ENCODE results near the gene PINK1. TPM values are rescaled to one million over a fixed set of nuclear protein-coding genes. Genes with fewer than 3 reads are reported as not detected.

Gene PINK1
- total and polyA plus RNA-seq, 2 of the 13 experiments (the other 11 are each of a cell fraction or from before 2014, with no cell fraction given), result 15.3 to 16.1 TPM

DNA sequence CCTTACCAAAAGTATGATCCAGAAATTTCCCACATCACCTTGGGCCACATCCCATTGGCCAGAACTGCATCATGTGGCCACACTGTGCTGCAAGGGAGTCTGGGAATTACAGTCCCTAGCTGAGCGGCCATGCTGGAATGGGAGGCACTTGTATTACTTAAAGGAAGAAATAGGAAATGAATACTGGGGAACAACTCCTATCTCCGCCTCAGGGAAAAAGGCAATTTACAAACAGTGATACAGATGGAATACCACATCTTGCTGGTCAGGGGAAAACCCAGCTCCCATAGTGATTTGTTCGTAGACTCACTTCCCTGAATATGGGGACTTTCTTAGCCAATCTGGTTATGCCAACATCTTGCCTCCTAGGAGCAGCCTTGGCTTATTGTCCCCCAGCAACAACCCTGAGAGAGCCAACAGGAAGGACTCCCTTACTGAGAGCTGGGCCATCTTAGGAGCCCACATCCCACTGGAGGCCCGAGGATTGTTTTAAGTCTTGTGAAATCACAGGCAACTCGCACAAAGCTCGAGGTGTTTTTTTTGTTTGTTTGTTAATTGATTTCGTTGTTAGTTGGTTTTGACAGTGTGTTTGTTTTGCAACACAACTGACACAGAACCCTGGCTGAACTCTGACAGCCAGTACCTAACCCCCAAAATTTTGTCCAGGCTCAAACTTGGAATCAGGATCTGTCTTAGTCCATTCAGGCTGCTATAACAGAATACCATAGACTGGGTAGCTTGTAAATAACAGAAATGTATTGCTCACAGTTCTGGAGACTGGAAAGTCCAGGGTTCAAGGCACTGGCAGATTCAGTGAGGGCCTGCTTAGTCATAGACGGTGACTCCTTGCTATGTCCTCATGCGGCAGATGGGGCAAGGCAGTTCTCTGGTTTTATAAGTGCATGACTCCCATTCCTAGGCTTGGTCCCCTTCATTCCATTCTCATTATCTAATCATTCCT is 29.5 kb upstream of the PINK1 start:
- H4K20me1 ChIP-seq (ENCODE audit: insufficient read depth, low read length), result no peaks in the 10 kb centered on the region
- H3K4me1 ChIP-seq (ENCODE audit: insufficient read depth, low read length), result peaks cover 32% of the 10 kb centered on the region
- BruUV-seq (replicated peaks), result no TSS peak
- POLR2A ChIA-PET, result interaction anchor here (1.0 to 2.0 kb wide), 3 partner anchors 10 to 52 kb away, joined by 3 to 5 read pairs (median 5); no protein-coding TSS in a partner anchor
- no peak overlapping the region for H3K9ac ChIP-seq (ENCODE audit: insufficient read depth, low read depth, low read length)
- H3K4me2 ChIP-seq (ENCODE audit: low read depth, low read length), result peak overlapping the region; percentile 20; the same call in 1 of the 2 replicates
- no peak overlapping the region for H3K4me3 ChIP-seq (replicated peaks in 1 of 3; ENCODE audit: insufficient read depth in 1 of 3, low read depth in 2 of 3, low read length in 3 of 3)
- H3K27me3 ChIP-seq (ENCODE audit: control insufficient read depth in 1 of 2, insufficient read depth in 2 of 2, low read length in 2 of 2), result no peaks in the 10 kb centered on the region
- CTCF ChIA-PET (ENCODE audit: low intra/inter-chr PET ratio, low total read pairs), result no interaction called here
- no peaks in the 10 kb centered on the region for H3K79me2 ChIP-seq (ENCODE audit: insufficient read depth, low read length)
- no peak overlapping the region for H2AFZ ChIP-seq (ENCODE audit: low read length)
- intact Hi-C loops (cut with micrococcal nuclease; ENCODE audit: unreplicated experiment) (no loop called here), in situ Hi-C loops (cut with HindIII; ENCODE audit: extremely low pct_ligation_motif_present, low pct_unique_long_range_greater_than_20kb) (no loop called here)
- DNase-seq (ENCODE audit: low spot score) (peak; percentile 40), ATAC-seq (peak; percentile 48), FAIRE-seq (no peak)
- H3K36me3 ChIP-seq (replicated peaks in 1 of 2; ENCODE audit: control insufficient read depth in 1 of 2, insufficient read depth in 2 of 2, low read length in 2 of 2), result no peaks in the 10 kb centered on the region
- no peaks in the 10 kb centered on the region for H3K9me3 ChIP-seq (ENCODE audit: low read length)
- H3K27ac ChIP-seq (ENCODE audit: extremely low read length, insufficient read depth, low read length), result no peak overlapping the region
- 34% methylated on average over 9 of the region's 9 CpGs for WGBS (ENCODE audit: low lambda C conversion rate)
- TF ChIP-seq ZNF484 (CRISPR knock-in tag; IDR thresholded peaks at IDR 0.05; ENCODE audit: borderline replicate concordance, low read depth), result no peak
- no peak for TF ChIP-seq NONO (IDR thresholded peaks at IDR 0.05)
- no peak for TF ChIP-seq NONO (CRISPR knock-in tag; conservative IDR thresholded peaks at IDR 0.05)
- TF ChIP-seq ZSCAN12 (CRISPR knock-in tag; IDR thresholded peaks at IDR 0.05), result no peak
- TF ChIP-seq ZNF775 (CRISPR knock-in tag; IDR thresholded peaks at IDR 0.05; ENCODE audit: borderline replicate concordance), result no peak
- no peak for TF ChIP-seq ZMYM4 (CRISPR knock-in tag; IDR thresholded peaks at IDR 0.05)
- TF ChIP-seq ATRX (CRISPR knock-in tag; IDR thresholded peaks at IDR 0.05; ENCODE audit: borderline replicate concordance), result no peak
- peak; percentile 37; the same call in 1 of the 2 replicates for TF ChIP-seq NFYB (CRISPR knock-in tag; IDR thresholded peaks at IDR 0.05)
- no peak for TF ChIP-seq RAD21 (CRISPR knock-in tag; IDR thresholded peaks at IDR 0.05)
- no peak for TF ChIP-seq HDAC1 (CRISPR knock-in tag; IDR thresholded peaks at IDR 0.05)
- TF ChIP-seq SMC3 (IDR thresholded peaks at IDR 0.05; ENCODE audit: low read length), result no peak
- no peak for TF ChIP-seq ZNF558 (CRISPR knock-in tag; IDR thresholded peaks at IDR 0.05; ENCODE audit: borderline replicate concordance)
- TF ChIP-seq ZNF615 (CRISPR knock-in tag; IDR thresholded peaks at IDR 0.05; ENCODE audit: borderline replicate concordance), result no peak
- TF ChIP-seq TBX2 (CRISPR knock-in tag; IDR thresholded peaks at IDR 0.05; ENCODE audit: borderline replicate concordance), result no peak
- TF ChIP-seq ZFP1 (CRISPR knock-in tag; IDR thresholded peaks at IDR 0.05), result no peak
- TF ChIP-seq ZSCAN21 (CRISPR knock-in tag; IDR thresholded peaks at IDR 0.05; ENCODE audit: borderline replicate concordance), result no peak
- TF ChIP-seq, protein P1, sequence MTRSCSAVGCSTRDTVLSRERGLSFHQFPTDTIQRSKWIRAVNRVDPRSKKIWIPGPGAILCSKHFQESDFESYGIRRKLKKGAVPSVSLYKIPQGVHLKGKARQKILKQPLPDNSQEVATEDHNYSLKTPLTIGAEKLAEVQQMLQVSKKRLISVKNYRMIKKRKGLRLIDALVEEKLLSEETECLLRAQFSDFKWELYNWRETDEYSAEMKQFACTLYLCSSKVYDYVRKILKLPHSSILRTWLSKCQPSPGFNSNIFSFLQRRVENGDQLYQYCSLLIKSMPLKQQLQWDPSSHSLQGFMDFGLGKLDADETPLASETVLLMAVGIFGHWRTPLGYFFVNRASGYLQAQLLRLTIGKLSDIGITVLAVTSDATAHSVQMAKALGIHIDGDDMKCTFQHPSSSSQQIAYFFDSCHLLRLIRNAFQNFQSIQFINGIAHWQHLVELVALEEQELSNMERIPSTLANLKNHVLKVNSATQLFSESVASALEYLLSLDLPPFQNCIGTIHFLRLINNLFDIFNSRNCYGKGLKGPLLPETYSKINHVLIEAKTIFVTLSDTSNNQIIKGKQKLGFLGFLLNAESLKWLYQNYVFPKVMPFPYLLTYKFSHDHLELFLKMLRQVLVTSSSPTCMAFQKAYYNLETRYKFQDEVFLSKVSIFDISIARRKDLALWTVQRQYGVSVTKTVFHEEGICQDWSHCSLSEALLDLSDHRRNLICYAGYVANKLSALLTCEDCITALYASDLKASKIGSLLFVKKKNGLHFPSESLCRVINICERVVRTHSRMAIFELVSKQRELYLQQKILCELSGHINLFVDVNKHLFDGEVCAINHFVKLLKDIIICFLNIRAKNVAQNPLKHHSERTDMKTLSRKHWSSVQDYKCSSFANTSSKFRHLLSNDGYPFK (CRISPR knock-in tag; IDR thresholded peaks at IDR 0.05; ENCODE audit: borderline replicate concordance), result peak; percentile 51; the same call in 1 of the 2 replicates
- TF ChIP-seq SOX5 (CRISPR knock-in tag; IDR thresholded peaks at IDR 0.05; ENCODE audit: borderline replicate concordance), result no peak
- no peak for TF ChIP-seq ZNF709 (CRISPR knock-in tag; IDR thresholded peaks at IDR 0.05)
- no peak for TF ChIP-seq NAIF1 (CRISPR knock-in tag; IDR thresholded peaks at IDR 0.05; ENCODE audit: borderline replicate concordance)
- no peak for TF ChIP-seq JUND (CRISPR knock-in tag; IDR thresholded peaks at IDR 0.05)
- no peak for TF ChIP-seq ZBTB8A (CRISPR knock-in tag; IDR thresholded peaks at IDR 0.05; ENCODE audit: borderline replicate concordance, low read depth)
- TF ChIP-seq MEIS2 (CRISPR knock-in tag; IDR thresholded peaks at IDR 0.05), result no peak
- peak; percentile 72 for TF ChIP-seq ZNF143 (CRISPR knock-in tag; IDR thresholded peaks at IDR 0.05)

Data from HepG2 (cell line).